Esophagus squamous epithelium (tissue), 4 donors: ENCODE measurements around the gene NRG4.

Experiments used
- CTCF ChIP-seq, 6 experiments: fragments of 450-650 bp in 4 of 6; fragments of 200-600 bp in 2 of 6; sonication (generic) in 2 of 6; IDR thresholded peaks; one replicate each; pipeline ENCODE4 v1.5.1; 2016 to 2019; ENCODE audit warnings: antibody characterized with exemption in 6 of 6, mild to moderate bottlenecking in 4 of 6, moderate library complexity in 4 of 6
- POLR2A ChIP-seq, 4 donors: fragments of 450-650 bp; IDR thresholded peaks; one replicate each; pipeline ENCODE4 v1.6.1; 2017; ENCODE audit warnings: antibody characterized with exemption in 4 of 4, mild to moderate bottlenecking in 4 of 4, moderate library complexity in 3 of 4

DNA sequence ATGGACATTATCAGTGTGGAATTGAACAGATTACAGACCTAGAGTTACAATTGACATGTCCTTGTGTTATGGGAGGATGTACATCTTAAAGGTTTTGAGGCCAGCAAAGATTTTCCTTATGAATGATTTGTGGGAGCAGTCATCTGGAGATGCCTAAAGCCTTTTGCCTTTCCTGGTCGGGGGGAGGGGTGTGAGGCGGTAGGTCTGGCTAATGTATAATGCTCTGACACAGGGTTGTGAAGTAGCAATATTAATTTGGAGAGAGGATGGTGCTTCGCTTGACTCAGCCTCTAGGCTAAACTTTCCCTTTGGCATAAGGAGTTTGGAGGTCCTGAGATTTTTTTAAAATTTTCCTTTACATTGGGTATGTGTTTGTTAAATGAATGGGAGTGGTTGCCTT, 85.3 kb downstream of the NRG4 start:
- no peak for TF ChIP-seq POLR2A (IDR thresholded peaks at IDR 0.05)
- no peak for TF ChIP-seq CTCF (IDR thresholded peaks at IDR 0.05)
